GM23338 (cell line): Measurements from ENCODE around the gene HSD11B1L. TPM values are rescaled to one million over a fixed set of nuclear protein-coding genes. Genes with fewer than 3 reads are reported as not detected.

ENCODE experiments used
- ATAC-seq: fragments of 200-7000 bp; cut with Tn5 transposase; 3 replicates; pipeline ENCODE4 v1.9.1; 2020
- DNase-seq: peaks from one replicate; pipeline ENCODE4 v3.0.0-alpha.2; 2015; ENCODE audit warnings: low spot score
- H2AFZ ChIP-seq: fragments of 200-600 bp; sonication (generic); 2 replicates; pipeline ENCODE4 v1.8.0; 2016; ENCODE audit warnings: antibody characterized with exemption, mild to moderate bottlenecking, moderate library complexity
- H3F3A ChIP-seq: fragments of 200-600 bp; sonication (generic); replicated peaks from 2 replicates; pipeline ENCODE4 v1.8.0; 2017; ENCODE audit warnings: antibody characterized with exemption, mixed run types, low read depth
- H3K27ac ChIP-seq: fragments of 200-600 bp; sonication (generic); 2 replicates; pipeline ENCODE4 v1.6.1; 2016; ENCODE audit warnings: low read depth
- H3K27me3 ChIP-seq: fragments of 200-600 bp; sonication (generic); 2 replicates; pipeline ENCODE4 v1.8.0; 2016; ENCODE audit warnings: mild to moderate bottlenecking, mixed run types, moderate library complexity; ENCODE audit not compliant: insufficient read depth
- H3K36me3 ChIP-seq: fragments of 200-600 bp; sonication (generic); 2 replicates; pipeline ENCODE4 v1.8.0; 2016; ENCODE audit warnings: mild to moderate bottlenecking; ENCODE audit not compliant: insufficient read depth
- H3K4me1 ChIP-seq: fragments of 200-600 bp; sonication (generic); 2 replicates; pipeline ENCODE4 v1.8.0; 2016; ENCODE audit warnings: mild to moderate bottlenecking, moderate library complexity; ENCODE audit not compliant: insufficient read depth
- H3K4me2 ChIP-seq: fragments of 200-600 bp; sonication (generic); 2 replicates; pipeline ENCODE4 v1.7.1; 2017; ENCODE audit warnings: mixed run types
- H3K4me3 ChIP-seq: fragments of 200-600 bp; sonication (generic); 2 replicates; pipeline ENCODE4 v1.6.1; 2016; ENCODE audit warnings: mixed run types
- H3K79me2 ChIP-seq: fragments of 200-600 bp; sonication (generic); replicated peaks from 2 replicates; pipeline ENCODE4 v1.8.0; 2017; ENCODE audit warnings: mild to moderate bottlenecking; ENCODE audit not compliant: insufficient read depth
- H3K9me2 ChIP-seq: fragments of 200-600 bp; sonication (generic); 2 replicates; pipeline ENCODE4 v1.8.0; 2017; ENCODE audit not compliant: insufficient read depth
- H4K20me1 ChIP-seq: fragments of 200-600 bp; sonication (generic); replicated peaks from 2 replicates; pipeline ENCODE4 v1.8.0; 2017; ENCODE audit warnings: mild to moderate bottlenecking; ENCODE audit not compliant: insufficient read depth
- H3K27ac Mint-ChIP-seq: 2 replicates; pipeline ENCODE4 v1.8.0; 2020; ENCODE audit warnings: inconsistent platforms, mild to moderate bottlenecking, moderate library complexity, mixed read lengths
- H3K27me3 Mint-ChIP-seq: 3 replicates; pipeline ENCODE4 v1.8.0; 2022; ENCODE audit warnings: low read depth, mild to moderate bottlenecking, moderate library complexity, mixed read lengths, inconsistent platforms; ENCODE audit not compliant: insufficient read depth, poor library complexity
- H3K36me3 Mint-ChIP-seq: 3 replicates; pipeline ENCODE4 v1.8.0; 2021; ENCODE audit warnings: low read depth, mild to moderate bottlenecking, inconsistent platforms, moderate library complexity, mixed read lengths
- H3K4me1 Mint-ChIP-seq: 3 replicates; pipeline ENCODE4 v1.8.0; 2020; ENCODE audit warnings: mild to moderate bottlenecking, inconsistent platforms, mixed read lengths
- H3K4me3 Mint-ChIP-seq: 3 replicates; pipeline ENCODE4 v1.8.0; 2021; ENCODE audit warnings: moderate library complexity, mild to moderate bottlenecking, inconsistent platforms, mixed read lengths
- H3K9me3 Mint-ChIP-seq: 3 replicates; pipeline ENCODE4 v1.8.0; 2020; ENCODE audit warnings: moderate library complexity, mild to moderate bottlenecking, inconsistent platforms, mixed read lengths
- CREB1 ChIP-seq: fragments of 250-450 bp; sonication (Bioruptor Pico); IDR thresholded peaks from 2 replicates; pipeline ENCODE4 v1.5.0; 2020; ENCODE audit warnings: low read depth, mild to moderate bottlenecking, moderate library complexity
- EZH2 ChIP-seq: fragments of 200-600 bp; sonication (generic); IDR thresholded peaks from one replicate; pipeline ENCODE4 v1.8.0; 2017; ENCODE audit warnings: antibody characterized with exemption, mild to moderate bottlenecking, low read depth; ENCODE audit not compliant: unreplicated experiment
- EZH2phosphoT487 ChIP-seq: fragments of 200-600 bp; sonication (generic); IDR thresholded peaks from one replicate; pipeline ENCODE4 v1.8.1; 2018; ENCODE audit warnings: antibody characterized with exemption; ENCODE audit not compliant: unreplicated experiment
- JUNB ChIP-seq: IDR thresholded peaks from one replicate; pipeline ENCODE4 v1.6.1; 2016; ENCODE audit warnings: antibody characterized with exemption; ENCODE audit not compliant: unreplicated experiment
- NANOG ChIP-seq: IDR thresholded peaks from 2 replicates; pipeline ENCODE4 v1.6.1; 2016; ENCODE audit warnings: antibody characterized with exemption, borderline replicate concordance
- POLR2AphosphoS5 ChIP-seq: IDR thresholded peaks from 2 replicates; pipeline ENCODE4 v1.6.1; 2016; ENCODE audit warnings: antibody characterized with exemption, low read depth
- STAT1 ChIP-seq: IDR thresholded peaks from one replicate; pipeline ENCODE4 v1.6.1; 2016; ENCODE audit warnings: antibody characterized with exemption; ENCODE audit not compliant: unreplicated experiment
- ZNF114 ChIP-seq: fragments of 250-450 bp; sonication (Bioruptor Pico); IDR thresholded peaks from 2 replicates; pipeline ENCODE4 v1.5.0; 2020; ENCODE audit warnings: mild to moderate bottlenecking, moderate library complexity
- ZNF331 ChIP-seq: fragments of 250-450 bp; sonication (Bioruptor Pico); IDR thresholded peaks from 2 replicates; pipeline ENCODE4 v1.5.0; 2020; ENCODE audit warnings: low read depth, mild to moderate bottlenecking, moderate library complexity
- polyA plus RNA-seq: library from polyadenylated mRNA; unstranded; fragments of >200 nt; fragmentation: Nextera tagmentation; extraction: Ambion mirVana; gene quantifications from 2 replicates; pipeline ENCODE4 v1.2.1, GENCODE V29; 2016
- total RNA-seq: library from RNA; depleted of rRNA; stranded (reverse); fragments of >200 nt; shearing (Covaris generic); gene quantifications from 2 replicates; pipeline ENCODE4 v1.2.3, GENCODE V29; 2014
- TF ChIP-seq, protein P1 (sequence below): fragments of 250-450 bp; sonication (Bioruptor Pico); IDR thresholded peaks from 2 replicates; pipeline ENCODE4 v1.5.0; 2020; ENCODE audit warnings: mild to moderate bottlenecking, moderate library complexity
- TF ChIP-seq, protein P2 (sequence below): IDR thresholded peaks from 2 replicates; pipeline ENCODE4 v1.6.1; 2016; ENCODE audit warnings: antibody characterized with exemption
- TF ChIP-seq, protein P3 (sequence below), 2 experiments: fragments of 200-600 bp in 1 of 2; sonication (generic) in 1 of 2; conservative IDR thresholded peaks; 2 replicates each; pipeline versions ENCODE4 v1.5.1 to v1.6.1; 2016 to 2017; ENCODE audit warnings: antibody characterized with exemption in 2 of 2, low read depth in 2 of 2, mild to moderate bottlenecking in 2 of 2, moderate library complexity in 1 of 2
- TF ChIP-seq, protein P4 (sequence below): IDR thresholded peaks from one replicate; pipeline ENCODE4 v1.6.1; 2018; ENCODE audit warnings: antibody characterized with exemption; ENCODE audit not compliant: unreplicated experiment

HSD11B1L gene
- total and polyA plus RNA-seq, 2 experiments from 2014 or later: 12.9 to 18.4 TPM

DNA sequence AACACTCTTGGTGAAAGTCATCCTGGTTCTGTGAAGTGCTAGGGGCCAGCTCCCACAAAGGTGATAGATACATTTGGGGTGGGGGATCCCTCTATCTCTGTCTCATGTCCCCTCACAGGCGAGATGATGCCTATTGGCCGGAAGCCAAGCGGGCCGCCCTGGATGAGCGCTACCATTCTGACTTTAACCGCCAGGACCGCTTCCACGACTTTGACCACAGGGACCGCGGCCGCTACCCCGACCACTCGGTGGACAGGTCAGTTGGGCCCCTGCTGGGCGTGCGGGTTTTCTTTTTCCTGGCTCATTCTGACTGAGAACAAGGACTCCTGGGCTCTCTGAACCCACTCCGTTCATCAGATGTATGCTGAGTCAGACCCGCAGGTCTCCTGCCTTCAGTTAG lies 16.9 kb upstream of the HSD11B1L start:
- no peak for DNase-seq

More for the DNA sequence above, 16.9 kb upstream of the HSD11B1L start:
- no peak overlapping the region for H3K4me3 ChIP-seq
- 0 out of 2 replicates have a peak, but pooled peaks cover 3% of the 10 kb centered on the region for H3K4me1 ChIP-seq
- ATAC-seq: no peak
- H3K27ac Mint-ChIP-seq: no peak overlapping the region
- peaks cover 11% of the 10 kb centered on the region for H3F3A ChIP-seq
- no peaks in the 10 kb centered on the region for H3K9me3 Mint-ChIP-seq
- H3K4me3 Mint-ChIP-seq: no peak overlapping the region
- H3K36me3 ChIP-seq: peaks cover 50% of the 10 kb centered on the region
- no peaks in the 10 kb centered on the region; the same call in 1 of the 2 replicates for H3K79me2 ChIP-seq
- peaks cover 13% of the 10 kb centered on the region for H3K27me3 Mint-ChIP-seq
- H3K9me2 ChIP-seq: no peaks in the 10 kb centered on the region
- peaks cover 22% of the 10 kb centered on the region for H4K20me1 ChIP-seq
- H2AFZ ChIP-seq: no peak overlapping the region
- no peaks in the 10 kb centered on the region for H3K27me3 ChIP-seq
- H3K4me2 ChIP-seq: no peak overlapping the region
- peaks cover 92% of the 10 kb centered on the region for H3K36me3 Mint-ChIP-seq
- no peak for TF ChIP-seq POLR2AphosphoS5
- TF ChIP-seq, protein P1, sequence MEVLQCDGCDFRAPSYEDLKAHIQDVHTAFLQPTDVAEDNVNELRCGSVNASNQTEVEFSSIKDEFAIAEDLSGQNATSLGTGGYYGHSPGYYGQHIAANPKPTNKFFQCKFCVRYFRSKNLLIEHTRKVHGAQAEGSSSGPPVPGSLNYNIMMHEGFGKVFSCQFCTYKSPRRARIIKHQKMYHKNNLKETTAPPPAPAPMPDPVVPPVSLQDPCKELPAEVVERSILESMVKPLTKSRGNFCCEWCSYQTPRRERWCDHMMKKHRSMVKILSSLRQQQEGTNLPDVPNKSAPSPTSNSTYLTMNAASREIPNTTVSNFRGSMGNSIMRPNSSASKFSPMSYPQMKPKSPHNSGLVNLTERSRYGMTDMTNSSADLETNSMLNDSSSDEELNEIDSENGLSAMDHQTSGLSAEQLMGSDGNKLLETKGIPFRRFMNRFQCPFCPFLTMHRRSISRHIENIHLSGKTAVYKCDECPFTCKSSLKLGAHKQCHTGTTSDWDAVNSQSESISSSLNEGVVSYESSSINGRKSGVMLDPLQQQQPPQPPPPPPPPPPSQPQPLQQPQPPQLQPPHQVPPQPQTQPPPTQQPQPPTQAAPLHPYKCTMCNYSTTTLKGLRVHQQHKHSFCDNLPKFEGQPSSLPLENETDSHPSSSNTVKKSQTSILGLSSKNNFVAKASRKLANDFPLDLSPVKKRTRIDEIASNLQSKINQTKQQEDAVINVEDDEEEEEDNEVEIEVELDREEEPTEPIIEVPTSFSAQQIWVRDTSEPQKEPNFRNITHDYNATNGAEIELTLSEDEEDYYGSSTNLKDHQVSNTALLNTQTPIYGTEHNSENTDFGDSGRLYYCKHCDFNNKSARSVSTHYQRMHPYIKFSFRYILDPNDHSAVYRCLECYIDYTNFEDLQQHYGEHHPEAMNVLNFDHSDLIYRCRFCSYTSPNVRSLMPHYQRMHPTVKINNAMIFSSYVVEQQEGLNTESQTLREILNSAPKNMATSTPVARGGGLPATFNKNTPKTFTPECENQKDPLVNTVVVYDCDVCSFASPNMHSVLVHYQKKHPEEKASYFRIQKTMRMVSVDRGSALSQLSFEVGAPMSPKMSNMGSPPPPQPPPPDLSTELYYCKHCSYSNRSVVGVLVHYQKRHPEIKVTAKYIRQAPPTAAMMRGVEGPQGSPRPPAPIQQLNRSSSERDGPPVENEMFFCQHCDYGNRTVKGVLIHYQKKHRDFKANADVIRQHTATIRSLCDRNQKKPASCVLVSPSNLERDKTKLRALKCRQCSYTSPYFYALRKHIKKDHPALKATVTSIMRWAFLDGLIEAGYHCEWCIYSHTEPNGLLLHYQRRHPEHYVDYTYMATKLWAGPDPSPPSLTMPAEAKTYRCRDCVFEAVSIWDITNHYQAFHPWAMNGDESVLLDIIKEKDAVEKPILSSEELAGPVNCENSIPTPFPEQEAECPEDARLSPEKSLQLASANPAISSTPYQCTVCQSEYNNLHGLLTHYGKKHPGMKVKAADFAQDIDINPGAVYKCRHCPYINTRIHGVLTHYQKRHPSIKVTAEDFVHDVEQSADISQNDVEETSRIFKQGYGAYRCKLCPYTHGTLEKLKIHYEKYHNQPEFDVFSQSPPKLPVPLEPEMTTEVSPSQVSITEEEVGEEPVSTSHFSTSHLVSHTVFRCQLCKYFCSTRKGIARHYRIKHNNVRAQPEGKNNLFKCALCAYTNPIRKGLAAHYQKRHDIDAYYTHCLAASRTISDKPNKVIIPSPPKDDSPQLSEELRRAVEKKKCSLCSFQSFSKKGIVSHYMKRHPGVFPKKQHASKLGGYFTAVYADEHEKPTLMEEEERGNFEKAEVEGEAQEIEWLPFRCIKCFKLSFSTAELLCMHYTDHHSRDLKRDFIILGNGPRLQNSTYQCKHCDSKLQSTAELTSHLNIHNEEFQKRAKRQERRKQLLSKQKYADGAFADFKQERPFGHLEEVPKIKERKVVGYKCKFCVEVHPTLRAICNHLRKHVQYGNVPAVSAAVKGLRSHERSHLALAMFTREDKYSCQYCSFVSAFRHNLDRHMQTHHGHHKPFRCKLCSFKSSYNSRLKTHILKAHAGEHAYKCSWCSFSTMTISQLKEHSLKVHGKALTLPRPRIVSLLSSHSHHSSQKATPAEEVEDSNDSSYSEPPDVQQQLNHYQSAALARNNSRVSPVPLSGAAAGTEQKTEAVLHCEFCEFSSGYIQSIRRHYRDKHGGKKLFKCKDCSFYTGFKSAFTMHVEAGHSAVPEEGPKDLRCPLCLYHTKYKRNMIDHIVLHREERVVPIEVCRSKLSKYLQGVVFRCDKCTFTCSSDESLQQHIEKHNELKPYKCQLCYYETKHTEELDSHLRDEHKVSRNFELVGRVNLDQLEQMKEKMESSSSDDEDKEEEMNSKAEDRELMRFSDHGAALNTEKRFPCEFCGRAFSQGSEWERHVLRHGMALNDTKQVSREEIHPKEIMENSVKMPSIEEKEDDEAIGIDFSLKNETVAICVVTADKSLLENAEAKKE (CRISPR knock-in tag): no peak
- no peak for TF ChIP-seq STAT1
- TF ChIP-seq NANOG: no peak
- TF ChIP-seq, protein P2, sequence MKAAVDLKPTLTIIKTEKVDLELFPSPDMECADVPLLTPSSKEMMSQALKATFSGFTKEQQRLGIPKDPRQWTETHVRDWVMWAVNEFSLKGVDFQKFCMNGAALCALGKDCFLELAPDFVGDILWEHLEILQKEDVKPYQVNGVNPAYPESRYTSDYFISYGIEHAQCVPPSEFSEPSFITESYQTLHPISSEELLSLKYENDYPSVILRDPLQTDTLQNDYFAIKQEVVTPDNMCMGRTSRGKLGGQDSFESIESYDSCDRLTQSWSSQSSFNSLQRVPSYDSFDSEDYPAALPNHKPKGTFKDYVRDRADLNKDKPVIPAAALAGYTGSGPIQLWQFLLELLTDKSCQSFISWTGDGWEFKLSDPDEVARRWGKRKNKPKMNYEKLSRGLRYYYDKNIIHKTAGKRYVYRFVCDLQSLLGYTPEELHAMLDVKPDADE: no peak
- TF ChIP-seq JUNB: no peak
- no peak for TF ChIP-seq EZH2
- TF ChIP-seq ZNF331 (CRISPR knock-in tag): no peak
- no peak for TF ChIP-seq EZH2phosphoT487
- TF ChIP-seq CREB1 (CRISPR knock-in tag): no peak
- TF ChIP-seq ZNF114 (CRISPR knock-in tag): no peak
- TF ChIP-seq, protein P3, sequence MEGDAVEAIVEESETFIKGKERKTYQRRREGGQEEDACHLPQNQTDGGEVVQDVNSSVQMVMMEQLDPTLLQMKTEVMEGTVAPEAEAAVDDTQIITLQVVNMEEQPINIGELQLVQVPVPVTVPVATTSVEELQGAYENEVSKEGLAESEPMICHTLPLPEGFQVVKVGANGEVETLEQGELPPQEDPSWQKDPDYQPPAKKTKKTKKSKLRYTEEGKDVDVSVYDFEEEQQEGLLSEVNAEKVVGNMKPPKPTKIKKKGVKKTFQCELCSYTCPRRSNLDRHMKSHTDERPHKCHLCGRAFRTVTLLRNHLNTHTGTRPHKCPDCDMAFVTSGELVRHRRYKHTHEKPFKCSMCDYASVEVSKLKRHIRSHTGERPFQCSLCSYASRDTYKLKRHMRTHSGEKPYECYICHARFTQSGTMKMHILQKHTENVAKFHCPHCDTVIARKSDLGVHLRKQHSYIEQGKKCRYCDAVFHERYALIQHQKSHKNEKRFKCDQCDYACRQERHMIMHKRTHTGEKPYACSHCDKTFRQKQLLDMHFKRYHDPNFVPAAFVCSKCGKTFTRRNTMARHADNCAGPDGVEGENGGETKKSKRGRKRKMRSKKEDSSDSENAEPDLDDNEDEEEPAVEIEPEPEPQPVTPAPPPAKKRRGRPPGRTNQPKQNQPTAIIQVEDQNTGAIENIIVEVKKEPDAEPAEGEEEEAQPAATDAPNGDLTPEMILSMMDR (conservative IDR thresholded peaks at IDR 0.05; ENCODE audit: low read depth in 2 of 2): no peak
- TF ChIP-seq, protein P4, sequence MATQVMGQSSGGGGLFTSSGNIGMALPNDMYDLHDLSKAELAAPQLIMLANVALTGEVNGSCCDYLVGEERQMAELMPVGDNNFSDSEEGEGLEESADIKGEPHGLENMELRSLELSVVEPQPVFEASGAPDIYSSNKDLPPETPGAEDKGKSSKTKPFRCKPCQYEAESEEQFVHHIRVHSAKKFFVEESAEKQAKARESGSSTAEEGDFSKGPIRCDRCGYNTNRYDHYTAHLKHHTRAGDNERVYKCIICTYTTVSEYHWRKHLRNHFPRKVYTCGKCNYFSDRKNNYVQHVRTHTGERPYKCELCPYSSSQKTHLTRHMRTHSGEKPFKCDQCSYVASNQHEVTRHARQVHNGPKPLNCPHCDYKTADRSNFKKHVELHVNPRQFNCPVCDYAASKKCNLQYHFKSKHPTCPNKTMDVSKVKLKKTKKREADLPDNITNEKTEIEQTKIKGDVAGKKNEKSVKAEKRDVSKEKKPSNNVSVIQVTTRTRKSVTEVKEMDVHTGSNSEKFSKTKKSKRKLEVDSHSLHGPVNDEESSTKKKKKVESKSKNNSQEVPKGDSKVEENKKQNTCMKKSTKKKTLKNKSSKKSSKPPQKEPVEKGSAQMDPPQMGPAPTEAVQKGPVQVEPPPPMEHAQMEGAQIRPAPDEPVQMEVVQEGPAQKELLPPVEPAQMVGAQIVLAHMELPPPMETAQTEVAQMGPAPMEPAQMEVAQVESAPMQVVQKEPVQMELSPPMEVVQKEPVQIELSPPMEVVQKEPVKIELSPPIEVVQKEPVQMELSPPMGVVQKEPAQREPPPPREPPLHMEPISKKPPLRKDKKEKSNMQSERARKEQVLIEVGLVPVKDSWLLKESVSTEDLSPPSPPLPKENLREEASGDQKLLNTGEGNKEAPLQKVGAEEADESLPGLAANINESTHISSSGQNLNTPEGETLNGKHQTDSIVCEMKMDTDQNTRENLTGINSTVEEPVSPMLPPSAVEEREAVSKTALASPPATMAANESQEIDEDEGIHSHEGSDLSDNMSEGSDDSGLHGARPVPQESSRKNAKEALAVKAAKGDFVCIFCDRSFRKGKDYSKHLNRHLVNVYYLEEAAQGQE: no peak
- H3K27ac ChIP-seq: no peak overlapping the region
- H3K4me1 Mint-ChIP-seq: peaks cover 13% of the 10 kb centered on the region
